Uterus (tissue), 2 donors: Measurements from ENCODE around the gene NECAB2.

Experiments
- POLR2A ChIP-seq, 2 donors: fragments of 450-650 bp; IDR thresholded peaks; one replicate each; pipeline ENCODE4 v1.6.1; 2016; ENCODE audit warnings: antibody characterized with exemption in 2 of 2, mild to moderate bottlenecking in 1 of 2, moderate library complexity in 1 of 2
- TF ChIP-seq, protein P1 (sequence below), 4 experiments: fragments of 200-600 bp in 2 of 4; fragments of 450-650 bp in 2 of 4; sonication (generic) in 2 of 4; IDR thresholded peaks; one replicate each; pipeline ENCODE4 v1.5.1; 2016 to 2019; ENCODE audit warnings: antibody characterized with exemption in 4 of 4, mild to moderate bottlenecking in 2 of 4, moderate library complexity in 1 of 4

DNA sequence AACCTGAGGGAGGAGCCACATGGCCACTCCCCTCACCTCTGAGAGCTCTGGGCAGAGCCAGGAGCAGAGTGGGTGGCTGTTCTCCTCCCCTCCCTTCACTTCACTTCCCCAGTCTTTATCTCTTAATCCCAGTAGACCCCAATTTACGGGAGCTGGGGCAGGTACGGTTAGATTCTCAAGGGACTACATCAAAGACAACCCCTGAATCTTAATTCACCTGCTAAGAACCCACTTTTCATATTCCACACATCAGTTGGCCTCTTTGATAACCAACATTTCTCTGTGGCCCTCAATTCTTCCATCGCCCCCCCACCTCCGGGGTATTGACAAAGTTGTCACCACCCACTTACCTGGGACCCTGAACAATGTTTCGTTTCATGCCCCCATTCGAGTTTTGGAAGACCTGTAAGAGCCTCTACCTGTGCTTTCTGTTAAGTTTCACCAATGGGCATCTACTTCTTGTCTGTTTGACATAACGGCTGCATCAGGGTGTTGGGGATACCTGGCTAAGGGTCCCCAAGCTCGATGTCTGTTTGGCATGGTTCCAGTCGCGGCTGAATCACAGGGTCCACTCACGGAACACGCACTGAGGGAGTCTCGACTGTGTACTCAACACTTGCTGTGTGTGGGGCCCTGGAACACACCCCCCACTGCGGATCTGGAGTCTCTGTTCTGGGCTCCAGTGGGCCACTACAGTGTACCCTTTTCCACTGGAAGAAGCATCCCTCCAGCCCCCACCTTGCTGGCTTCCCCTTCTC lies 46.7 kb downstream of the NECAB2 start:
- TF ChIP-seq, protein P1, sequence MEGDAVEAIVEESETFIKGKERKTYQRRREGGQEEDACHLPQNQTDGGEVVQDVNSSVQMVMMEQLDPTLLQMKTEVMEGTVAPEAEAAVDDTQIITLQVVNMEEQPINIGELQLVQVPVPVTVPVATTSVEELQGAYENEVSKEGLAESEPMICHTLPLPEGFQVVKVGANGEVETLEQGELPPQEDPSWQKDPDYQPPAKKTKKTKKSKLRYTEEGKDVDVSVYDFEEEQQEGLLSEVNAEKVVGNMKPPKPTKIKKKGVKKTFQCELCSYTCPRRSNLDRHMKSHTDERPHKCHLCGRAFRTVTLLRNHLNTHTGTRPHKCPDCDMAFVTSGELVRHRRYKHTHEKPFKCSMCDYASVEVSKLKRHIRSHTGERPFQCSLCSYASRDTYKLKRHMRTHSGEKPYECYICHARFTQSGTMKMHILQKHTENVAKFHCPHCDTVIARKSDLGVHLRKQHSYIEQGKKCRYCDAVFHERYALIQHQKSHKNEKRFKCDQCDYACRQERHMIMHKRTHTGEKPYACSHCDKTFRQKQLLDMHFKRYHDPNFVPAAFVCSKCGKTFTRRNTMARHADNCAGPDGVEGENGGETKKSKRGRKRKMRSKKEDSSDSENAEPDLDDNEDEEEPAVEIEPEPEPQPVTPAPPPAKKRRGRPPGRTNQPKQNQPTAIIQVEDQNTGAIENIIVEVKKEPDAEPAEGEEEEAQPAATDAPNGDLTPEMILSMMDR (IDR thresholded peaks at IDR 0.05), result no peak
- TF ChIP-seq POLR2A (IDR thresholded peaks at IDR 0.05), result no peak
